HuH-7.5 (cell line): ENCODE data around the gene CACHD1.

Source experiments
- DNase-seq: peaks from one replicate; pipeline ENCODE4 v3.0.0; 2011; ENCODE audit warnings: low spot score

The CACHD1 gene

GRCh38 chr1:64549464-64550239, 79.7 kb downstream of the CACHD1 start:
- DNase-seq: no peak

- no peak for DNase-seq
Observed at GRCh38 chr1:64550510-64550909, 80.6 kb downstream of the CACHD1 start.

- DNase-seq: no peak
Observed at GRCh38 chr1:64550946-64551605, 81.1 kb downstream of the CACHD1 start.

GRCh38 chr1:64553285-64553684, 83.4 kb downstream of the CACHD1 start:
- DNase-seq: no peak

GRCh38 chr1:64555947-64556346, 86.0 kb downstream of the CACHD1 start:
- DNase-seq: no peak

- no peak for DNase-seq
Observed at GRCh38 chr1:64561993-64562392, 92.1 kb downstream of the CACHD1 start.

- no peak for DNase-seq
Observed at GRCh38 chr1:64563958-64564565, 94.1 kb downstream of the CACHD1 start.

- DNase-seq: no peak
Observed at GRCh38 chr1:64564891-64565290, 95.0 kb downstream of the CACHD1 start.

- no peak for DNase-seq
Observed at GRCh38 chr1:64567426-64568170, 97.7 kb downstream of the CACHD1 start.

- DNase-seq: no peak
Observed at GRCh38 chr1:64568171-64568450, 98.2 kb downstream of the CACHD1 start.

GRCh38 chr1:64569411-64569810, 99.5 kb downstream of the CACHD1 start:
- DNase-seq: no peak

- no peak for DNase-seq
Observed at GRCh38 chr1:64570267-64570855, 100.4 kb downstream of the CACHD1 start.

- DNase-seq: no peak
Observed at GRCh38 chr1:64572222-64572900, 102.4 kb downstream of the CACHD1 start.

- DNase-seq: no peak
Observed at GRCh38 chr1:64574301-64574700, 104.4 kb downstream of the CACHD1 start.

GRCh38 chr1:64575881-64576676, 106.2 kb downstream of the CACHD1 start:
- DNase-seq: no peak

GRCh38 chr1:64578270-64578973, 108.5 kb downstream of the CACHD1 start:
- DNase-seq: no peak

GRCh38 chr1:64579767-64580166, 109.8 kb downstream of the CACHD1 start:
- no peak for DNase-seq

- no peak for DNase-seq
Observed at GRCh38 chr1:64581135-64581842, 111.4 kb downstream of the CACHD1 start.

GRCh38 chr1:64581843-64582185, 111.9 kb downstream of the CACHD1 start:
- DNase-seq: no peak

GRCh38 chr1:64584479-64584878, 114.5 kb downstream of the CACHD1 start:
- DNase-seq: no peak
